HepG2 (cell line): ENCODE measurements around the gene IRF7. TPM values are rescaled to one million over a fixed set of nuclear protein-coding genes. Genes with fewer than 3 reads are reported as not detected.

Experiments
- CENPT ChIP-seq: sonication (generic); formaldehyde crosslinking; IDR thresholded peaks from 2 replicates; pipeline ENCODE4 v1.8.0; 2022; ENCODE audit warnings: low read depth, mild to moderate bottlenecking, moderate library complexity, missing genetic modification reagents
- ETS1 ChIP-seq: sonication (generic); formaldehyde crosslinking; IDR thresholded peaks from 2 replicates; pipeline ENCODE4 v1.4.0; 2020; ENCODE audit warnings: missing genetic modification reagents
- JDP2 ChIP-seq: sonication (generic); formaldehyde crosslinking; IDR thresholded peaks from 2 replicates; pipeline ENCODE4 v1.8.1; 2022; ENCODE audit warnings: missing genetic modification reagents, borderline replicate concordance
- JUN ChIP-seq: sonication (generic); formaldehyde crosslinking; IDR thresholded peaks from 2 replicates; pipeline ENCODE4 v1.4.0; 2020; ENCODE audit warnings: mild to moderate bottlenecking, missing genetic modification reagents
- KAT7 ChIP-seq: IDR thresholded peaks from 2 replicates; pipeline ENCODE4 v1.6.1; 2018; ENCODE audit warnings: borderline replicate concordance, missing compliant biosample characterization
- NCOA1 ChIP-seq: sonication (generic); formaldehyde crosslinking; IDR thresholded peaks from 2 replicates; pipeline ENCODE4 v1.9.0; 2021; ENCODE audit warnings: missing genetic modification reagents
- NONO ChIP-seq, 2 experiments: fragments of 450-650 bp in 1 of 2; sonication (generic) in 1 of 2; formaldehyde crosslinking in 1 of 2; IDR thresholded peaks in 1 of 2; conservative IDR thresholded peaks in 1 of 2; 2 replicates each; pipeline versions ENCODE4 v1.6.1 to v1.8.0; 2017 to 2022; ENCODE audit warnings: mild to moderate bottlenecking in 1 of 2, missing genetic modification reagents in 1 of 2, moderate library complexity in 1 of 2
- TCF7L2 ChIP-seq: IDR thresholded peaks from 2 replicates; pipeline ENCODE4 v1.6.1; 2011; ENCODE audit warnings: mild to moderate bottlenecking, low read depth, low read length, moderate library complexity
- TEAD2 ChIP-seq: sonication (generic); formaldehyde crosslinking; IDR thresholded peaks from 2 replicates; pipeline ENCODE4 v1.9.0; 2021; ENCODE audit warnings: missing genetic modification reagents
- XRCC5 ChIP-seq: fragments of 200-400 bp; formaldehyde crosslinking; optimal IDR thresholded peaks from 2 replicates; pipeline ENCODE3; 2017; ENCODE audit warnings: mild to moderate bottlenecking, low read length
- ZHX1 ChIP-seq: sonication (generic); formaldehyde crosslinking; IDR thresholded peaks from 2 replicates; pipeline ENCODE4 v1.8.1; 2022; ENCODE audit warnings: low read depth, mild to moderate bottlenecking, missing genetic modification reagents
- ZNF207 ChIP-seq: fragments of 450-650 bp; IDR thresholded peaks from 2 replicates; pipeline ENCODE4 v1.6.1; 2016; ENCODE audit warnings: antibody characterized with exemption, borderline replicate concordance
- ZNF598 ChIP-seq: sonication (generic); formaldehyde crosslinking; IDR thresholded peaks from 2 replicates; pipeline ENCODE4 v1.5.1; 2020; ENCODE audit warnings: mild to moderate bottlenecking, missing genetic modification reagents, borderline replicate concordance
- ZNF777 ChIP-seq: sonication (generic); formaldehyde crosslinking; IDR thresholded peaks from 2 replicates; pipeline ENCODE4 v1.4.0; 2020; ENCODE audit warnings: missing genetic modification reagents
- ZSCAN12 ChIP-seq: sonication (generic); formaldehyde crosslinking; IDR thresholded peaks from 2 replicates; pipeline ENCODE4 v1.9.0; 2021; ENCODE audit warnings: mild to moderate bottlenecking, missing genetic modification reagents
- polyA plus RNA-seq, 8 experiments: library from polyadenylated mRNA; depleted of rRNA in 3 of 8; stranded (reverse) in 7 of 8; unstranded in 1 of 8; fragments of >200 nt; fragmentation: Illumina TruSeq in 4 of 8; extraction: Trizol in 4 of 8; gene quantifications; 2 replicates each; pipeline versions ENCODE4 v1.2.1 to v1.2.3, GENCODE V29; 2011 to 2016; ENCODE audit warnings: low read depth in 4 of 8, missing spikeins in 1 of 8, mixed read lengths in 1 of 8; ENCODE audit not compliant: insufficient read depth in 1 of 8
- total RNA-seq, 5 experiments: library from RNA; depleted of rRNA; stranded (reverse); fragments of >200 nt; fragmentation: Illumina TruSeq; extraction: Trizol; gene quantifications; 2 replicates each; pipeline ENCODE4 v1.2.3, GENCODE V29; 2016; ENCODE audit warnings: low read depth in 1 of 5
- TF ChIP-seq, protein P1 (sequence below): sonication (generic); formaldehyde crosslinking; conservative IDR thresholded peaks from 2 replicates; pipeline ENCODE4 v1.4.0; 2020; ENCODE audit warnings: mild to moderate bottlenecking, missing genetic modification reagents, moderate library complexity
- TF ChIP-seq, protein P2 (sequence below): sonication (generic); formaldehyde crosslinking; IDR thresholded peaks from 2 replicates; pipeline ENCODE4 v1.8.1; 2023; ENCODE audit warnings: mild to moderate bottlenecking, missing genetic modification reagents
- TF ChIP-seq, protein P3 (sequence below): sonication (generic); formaldehyde crosslinking; IDR thresholded peaks from 2 replicates; pipeline ENCODE4 v1.4.0; 2020; ENCODE audit warnings: missing genetic modification reagents

IRF7 gene
- total and polyA plus RNA-seq, 2 of the 13 experiments (the other 11 are each of a cell fraction or from before 2014, with no cell fraction given): not detected

DNA sequence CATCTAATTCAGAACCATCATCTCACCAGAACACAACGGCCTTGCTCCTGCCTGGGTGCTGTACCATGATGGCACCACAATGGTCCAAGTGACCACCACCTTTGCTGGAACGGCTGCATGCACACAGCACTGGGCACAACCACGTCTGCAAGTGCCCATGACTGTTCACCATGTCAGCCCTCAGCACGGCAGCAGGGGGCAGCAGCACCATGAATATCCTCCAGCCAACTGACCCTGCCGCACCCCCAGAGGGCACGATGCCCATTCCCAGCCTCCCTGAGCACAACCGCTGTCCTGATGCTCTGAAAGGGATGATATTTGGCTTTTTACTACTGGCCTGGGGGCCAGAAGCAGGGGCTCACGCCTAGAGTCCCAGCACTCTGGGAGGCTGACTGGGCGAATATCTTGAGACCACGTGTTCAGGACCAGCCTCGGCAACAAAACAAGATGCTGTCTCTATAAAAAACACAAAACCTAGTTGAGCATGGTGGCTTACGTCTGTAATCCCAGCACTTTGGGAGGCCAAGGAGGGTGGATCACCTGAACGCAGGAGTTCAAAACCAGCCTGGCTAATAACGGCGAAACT is 47.0 kb upstream of the IRF7 start (continued):
- TF ChIP-seq TEAD2 (CRISPR knock-in tag) (no peak), JDP2 (CRISPR knock-in tag) (no peak), TCF7L2 (no peak), ZNF777 (CRISPR knock-in tag) (no peak), CENPT (CRISPR knock-in tag) (no peak), NCOA1 (CRISPR knock-in tag) (no peak), KAT7 (CRISPR knock-in tag) (no peak), ZHX1 (no peak), ZSCAN12 (CRISPR knock-in tag) (no peak), ZNF207 (no peak), ETS1 (CRISPR knock-in tag) (no peak), JUN (CRISPR knock-in tag) (no peak), NONO (IDR thresholded peaks at IDR 0.05) (no peak), NONO (CRISPR knock-in tag; conservative IDR thresholded peaks at IDR 0.05) (peak; percentile 42; the same call in 1 of the 2 replicates), XRCC5 (peak; percentile 55), ZNF598 (CRISPR knock-in tag) (no peak; the same call in 1 of the 2 replicates)
- TF ChIP-seq, protein P1, sequence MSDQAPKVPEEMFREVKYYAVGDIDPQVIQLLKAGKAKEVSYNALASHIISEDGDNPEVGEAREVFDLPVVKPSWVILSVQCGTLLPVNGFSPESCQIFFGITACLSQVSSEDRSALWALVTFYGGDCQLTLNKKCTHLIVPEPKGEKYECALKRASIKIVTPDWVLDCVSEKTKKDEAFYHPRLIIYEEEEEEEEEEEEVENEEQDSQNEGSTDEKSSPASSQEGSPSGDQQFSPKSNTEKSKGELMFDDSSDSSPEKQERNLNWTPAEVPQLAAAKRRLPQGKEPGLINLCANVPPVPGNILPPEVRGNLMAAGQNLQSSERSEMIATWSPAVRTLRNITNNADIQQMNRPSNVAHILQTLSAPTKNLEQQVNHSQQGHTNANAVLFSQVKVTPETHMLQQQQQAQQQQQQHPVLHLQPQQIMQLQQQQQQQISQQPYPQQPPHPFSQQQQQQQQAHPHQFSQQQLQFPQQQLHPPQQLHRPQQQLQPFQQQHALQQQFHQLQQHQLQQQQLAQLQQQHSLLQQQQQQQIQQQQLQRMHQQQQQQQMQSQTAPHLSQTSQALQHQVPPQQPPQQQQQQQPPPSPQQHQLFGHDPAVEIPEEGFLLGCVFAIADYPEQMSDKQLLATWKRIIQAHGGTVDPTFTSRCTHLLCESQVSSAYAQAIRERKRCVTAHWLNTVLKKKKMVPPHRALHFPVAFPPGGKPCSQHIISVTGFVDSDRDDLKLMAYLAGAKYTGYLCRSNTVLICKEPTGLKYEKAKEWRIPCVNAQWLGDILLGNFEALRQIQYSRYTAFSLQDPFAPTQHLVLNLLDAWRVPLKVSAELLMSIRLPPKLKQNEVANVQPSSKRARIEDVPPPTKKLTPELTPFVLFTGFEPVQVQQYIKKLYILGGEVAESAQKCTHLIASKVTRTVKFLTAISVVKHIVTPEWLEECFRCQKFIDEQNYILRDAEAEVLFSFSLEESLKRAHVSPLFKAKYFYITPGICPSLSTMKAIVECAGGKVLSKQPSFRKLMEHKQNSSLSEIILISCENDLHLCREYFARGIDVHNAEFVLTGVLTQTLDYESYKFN (CRISPR knock-in tag): no peak
- TF ChIP-seq, protein P2, sequence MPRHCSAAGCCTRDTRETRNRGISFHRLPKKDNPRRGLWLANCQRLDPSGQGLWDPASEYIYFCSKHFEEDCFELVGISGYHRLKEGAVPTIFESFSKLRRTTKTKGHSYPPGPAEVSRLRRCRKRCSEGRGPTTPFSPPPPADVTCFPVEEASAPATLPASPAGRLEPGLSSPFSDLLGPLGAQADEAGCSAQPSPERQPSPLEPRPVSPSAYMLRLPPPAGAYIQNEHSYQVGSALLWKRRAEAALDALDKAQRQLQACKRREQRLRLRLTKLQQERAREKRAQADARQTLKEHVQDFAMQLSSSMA (CRISPR knock-in tag): no peak
- TF ChIP-seq, protein P3, sequence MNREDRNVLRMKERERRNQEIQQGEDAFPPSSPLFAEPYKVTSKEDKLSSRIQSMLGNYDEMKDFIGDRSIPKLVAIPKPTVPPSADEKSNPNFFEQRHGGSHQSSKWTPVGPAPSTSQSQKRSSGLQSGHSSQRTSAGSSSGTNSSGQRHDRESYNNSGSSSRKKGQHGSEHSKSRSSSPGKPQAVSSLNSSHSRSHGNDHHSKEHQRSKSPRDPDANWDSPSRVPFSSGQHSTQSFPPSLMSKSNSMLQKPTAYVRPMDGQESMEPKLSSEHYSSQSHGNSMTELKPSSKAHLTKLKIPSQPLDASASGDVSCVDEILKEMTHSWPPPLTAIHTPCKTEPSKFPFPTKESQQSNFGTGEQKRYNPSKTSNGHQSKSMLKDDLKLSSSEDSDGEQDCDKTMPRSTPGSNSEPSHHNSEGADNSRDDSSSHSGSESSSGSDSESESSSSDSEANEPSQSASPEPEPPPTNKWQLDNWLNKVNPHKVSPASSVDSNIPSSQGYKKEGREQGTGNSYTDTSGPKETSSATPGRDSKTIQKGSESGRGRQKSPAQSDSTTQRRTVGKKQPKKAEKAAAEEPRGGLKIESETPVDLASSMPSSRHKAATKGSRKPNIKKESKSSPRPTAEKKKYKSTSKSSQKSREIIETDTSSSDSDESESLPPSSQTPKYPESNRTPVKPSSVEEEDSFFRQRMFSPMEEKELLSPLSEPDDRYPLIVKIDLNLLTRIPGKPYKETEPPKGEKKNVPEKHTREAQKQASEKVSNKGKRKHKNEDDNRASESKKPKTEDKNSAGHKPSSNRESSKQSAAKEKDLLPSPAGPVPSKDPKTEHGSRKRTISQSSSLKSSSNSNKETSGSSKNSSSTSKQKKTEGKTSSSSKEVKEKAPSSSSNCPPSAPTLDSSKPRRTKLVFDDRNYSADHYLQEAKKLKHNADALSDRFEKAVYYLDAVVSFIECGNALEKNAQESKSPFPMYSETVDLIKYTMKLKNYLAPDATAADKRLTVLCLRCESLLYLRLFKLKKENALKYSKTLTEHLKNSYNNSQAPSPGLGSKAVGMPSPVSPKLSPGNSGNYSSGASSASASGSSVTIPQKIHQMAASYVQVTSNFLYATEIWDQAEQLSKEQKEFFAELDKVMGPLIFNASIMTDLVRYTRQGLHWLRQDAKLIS (CRISPR knock-in tag): no peak
